Type B pancreatic cell (in vitro differentiated cells): Measurements from ENCODE around the gene NEK8. TPM values are rescaled to one million over a fixed set of nuclear protein-coding genes. Genes with fewer than 3 reads are reported as not detected.
"Not testable (repeated sequence)": the region's sequence is repeated elsewhere in the genome, so short reads cannot be mapped to it uniquely, and the experiment has no call there.

ENCODE experiments used
- DNase-seq: peaks from one replicate; pipeline ENCODE4 v3.0.0; 2021; ENCODE audit warnings: mixed read lengths; ENCODE audit not compliant: unreplicated experiment; ENCODE audit errors: extremely low spot score
- H3K27ac Mint-ChIP-seq: 2 replicates; pipeline ENCODE4 v1.8.0; 2021; ENCODE audit warnings: mild to moderate bottlenecking, mixed read lengths
- H3K27me3 Mint-ChIP-seq: 2 replicates; pipeline ENCODE4 v1.8.0; 2021; ENCODE audit warnings: mixed read lengths
- H3K36me3 Mint-ChIP-seq: 2 replicates; pipeline ENCODE4 v1.8.0; 2021; ENCODE audit warnings: mixed read lengths
- H3K4me1 Mint-ChIP-seq: one replicate; pipeline ENCODE4 v1.8.0; 2021; ENCODE audit warnings: mixed read lengths; ENCODE audit not compliant: unreplicated experiment
- H3K4me3 Mint-ChIP-seq: 2 replicates; pipeline ENCODE4 v1.8.0; 2021; ENCODE audit warnings: mild to moderate bottlenecking, mixed read lengths
- H3K9me3 Mint-ChIP-seq: 2 replicates; pipeline ENCODE4 v1.8.0; 2021; ENCODE audit warnings: mixed read lengths
- CTCF ChIP-seq: fragments of 200-600 bp; sonication (generic); conservative IDR thresholded peaks from 2 replicates; pipeline ENCODE4 v1.5.0; 2021; ENCODE audit warnings: antibody characterized with exemption, mild to moderate bottlenecking
- total RNA-seq: library from RNA; stranded (reverse); gene quantifications from 2 replicates; pipeline ENCODE4 v1.2.1, GENCODE V29; 2021; ENCODE audit warnings: low replicate concordance

The NEK8 gene
- total RNA-seq, 1 donor from 2014 or later: 8.7 TPM

GRCh38 chr17:28722417-28723158 is 6.0 kb upstream of the NEK8 start:
- H3K4me3 Mint-ChIP-seq: peak overlapping the region; percentile 70
- no peaks in the 10 kb centered on the region for H3K27me3 Mint-ChIP-seq
- TF ChIP-seq CTCF: no peak
- H3K9me3 Mint-ChIP-seq: no peaks in the 10 kb centered on the region
- peaks cover 52% of the 10 kb centered on the region for H3K4me1 Mint-ChIP-seq
- DNase-seq: no peak
- peak overlapping the region; percentile 97 for H3K27ac Mint-ChIP-seq
- H3K36me3 Mint-ChIP-seq: peaks cover 33% of the 10 kb centered on the region

- peak overlapping the region; percentile 97 for H3K27ac Mint-ChIP-seq
- H3K4me1 Mint-ChIP-seq: peaks cover 49% of the 10 kb centered on the region
- peaks cover 33% of the 10 kb centered on the region for H3K36me3 Mint-ChIP-seq
- peak overlapping the region; percentile 91 for H3K4me3 Mint-ChIP-seq
- no peaks in the 10 kb centered on the region for H3K27me3 Mint-ChIP-seq
- no peak for DNase-seq
- H3K9me3 Mint-ChIP-seq: no peaks in the 10 kb centered on the region
- no peak for TF ChIP-seq CTCF
Measured at GRCh38 chr17:28723159-28723835, 5.3 kb upstream of the NEK8 start.

- H3K4me3 Mint-ChIP-seq: peak overlapping the region; percentile 91
- not testable (repeated sequence) for H3K9me3 Mint-ChIP-seq, H3K27me3 Mint-ChIP-seq, DNase-seq
- H3K4me1 Mint-ChIP-seq: peaks cover 46% of the 10 kb centered on the region
- peak overlapping the region; percentile 97 for H3K27ac Mint-ChIP-seq
- H3K36me3 Mint-ChIP-seq: peaks cover 35% of the 10 kb centered on the region
Measured at GRCh38 chr17:28723836-28724499, 4.6 kb upstream of the NEK8 start.

- peaks cover 44% of the 10 kb centered on the region for H3K4me1 Mint-ChIP-seq
- H3K4me3 Mint-ChIP-seq: peak overlapping the region; percentile 91
- peaks cover 4% of the 10 kb centered on the region for H3K9me3 Mint-ChIP-seq
- DNase-seq: no peak
- TF ChIP-seq CTCF: no peak
- no peaks in the 10 kb centered on the region for H3K27me3 Mint-ChIP-seq
- H3K27ac Mint-ChIP-seq: peak overlapping the region; percentile 97
- H3K36me3 Mint-ChIP-seq: peaks cover 37% of the 10 kb centered on the region
Measured at GRCh38 chr17:28724500-28725165, 4.0 kb upstream of the NEK8 start.

GRCh38 chr17:28725166-28725659 is 3.4 kb upstream of the NEK8 start:
- Mint-ChIP-seq H3K36me3 (peaks cover 31% of the 10 kb centered on the region), H3K4me3 (peak overlapping the region; percentile 91), H3K9me3 (peaks cover 4% of the 10 kb centered on the region), H3K4me1 (peaks cover 43% of the 10 kb centered on the region), H3K27me3 (no peaks in the 10 kb centered on the region), H3K27ac (peak overlapping the region; percentile 97)
- no peak for DNase-seq
- TF ChIP-seq CTCF: peak; percentile 55
